ENCODE results near the gene ZNF211.

The ZNF211 gene

GRCh38 chr19:57615346-57615745 is 17.6 kb upstream of the ZNF211 start:
- Histone ChIP-seq H3K9me3 (ENCODE audit: control insufficient read depth, low read length) (peaks cover 6% of the 10 kb centered on the region), H3K9ac (no peak overlapping the region), H3K36me3 (ENCODE audit: control insufficient read depth, insufficient read depth, low read length) (peaks cover 3% of the 10 kb centered on the region), H3K79me2 (peaks cover 39% of the 10 kb centered on the region), H3K27ac (no peak overlapping the region), H3K4me2 (ENCODE audit: low read length) (peak overlapping the region; percentile 86), H3K4me1 (no peaks in the 10 kb centered on the region), H3K27me3 (ENCODE audit: control insufficient read depth, insufficient read depth, low read length) (no peaks in the 10 kb centered on the region), H2AFZ (no peak overlapping the region), H3K4me3 (ENCODE audit: low read depth, low read length) (peak overlapping the region; percentile 89)
- TF ChIP-seq CTCF (IDR thresholded peaks at IDR 0.05), result no peak

GRCh38 chr19:57620673-57621348 is 12.2 kb upstream of the ZNF211 start:
- Histone ChIP-seq H3K9me3 (ENCODE audit: control insufficient read depth, low read length) (peaks cover 14% of the 10 kb centered on the region), H3K36me3 (ENCODE audit: control insufficient read depth, insufficient read depth, low read length) (peaks cover 13% of the 10 kb centered on the region), H3K4me3 (ENCODE audit: low read depth, low read length) (no peak overlapping the region)

GRCh38 chr19:57623091-57623490 is 9.9 kb upstream of the ZNF211 start:
- Histone ChIP-seq H3K79me2 (no peaks in the 10 kb centered on the region), H3K27ac (no peak overlapping the region), H3K4me3 (ENCODE audit: low read depth, low read length) (no peak overlapping the region), H3K4me1 (no peaks in the 10 kb centered on the region), H3K4me2 (ENCODE audit: low read length) (no peak overlapping the region), H3K9ac (no peak overlapping the region), H3K36me3 (ENCODE audit: control insufficient read depth, insufficient read depth, low read length) (peaks cover 13% of the 10 kb centered on the region), H2AFZ (no peak overlapping the region), H3K27me3 (ENCODE audit: control insufficient read depth, insufficient read depth, low read length) (no peaks in the 10 kb centered on the region), H3K9me3 (ENCODE audit: control insufficient read depth, low read length) (peaks cover 14% of the 10 kb centered on the region)
- TF ChIP-seq CTCF (IDR thresholded peaks at IDR 0.05), result no peak

More at GRCh38 chr19:57620673-57621348, 12.2 kb upstream of the ZNF211 start:
- no peak overlapping the region for H3K9ac ChIP-seq
- H3K4me2 ChIP-seq (ENCODE audit: low read length), result no peak overlapping the region
- no peak for TF ChIP-seq CTCF (IDR thresholded peaks at IDR 0.05)
- no peaks in the 10 kb centered on the region for H3K4me1 ChIP-seq
- no peak overlapping the region for H3K27ac ChIP-seq
- no peaks in the 10 kb centered on the region for H3K27me3 ChIP-seq (ENCODE audit: control insufficient read depth, insufficient read depth, low read length)
- peaks cover 16% of the 10 kb centered on the region for H3K79me2 ChIP-seq
- H2AFZ ChIP-seq, result no peak overlapping the region

GRCh38 chr19:57633832-57634131 is 814 bp downstream of the ZNF211 start:
- H3K27ac ChIP-seq, result peak overlapping the region; percentile 83
- peak overlapping the region; percentile 97 for H2AFZ ChIP-seq
- H3K4me1 ChIP-seq, result peaks cover 3% of the 10 kb centered on the region
- TF ChIP-seq CTCF (IDR thresholded peaks at IDR 0.05), result no peak
- peak overlapping the region; percentile 77 for H3K4me2 ChIP-seq (ENCODE audit: low read length)
- H3K4me3 ChIP-seq (ENCODE audit: low read depth, low read length), result peak overlapping the region; percentile 96
- no peaks in the 10 kb centered on the region for H3K36me3 ChIP-seq (ENCODE audit: control insufficient read depth, insufficient read depth, low read length)
- no peaks in the 10 kb centered on the region for H3K27me3 ChIP-seq (ENCODE audit: control insufficient read depth, insufficient read depth, low read length)
- H3K79me2 ChIP-seq, result peaks cover 28% of the 10 kb centered on the region
- H3K9me3 ChIP-seq (ENCODE audit: control insufficient read depth, low read length), result peaks cover 7% of the 10 kb centered on the region
- H3K9ac ChIP-seq, result peak overlapping the region; percentile 78

GRCh38 chr19:57637379-57637778 is 4.4 kb downstream of the ZNF211 start:
- Histone ChIP-seq H3K4me3 (ENCODE audit: low read depth, low read length) (no peak overlapping the region), H3K9me3 (ENCODE audit: control insufficient read depth, low read length) (peaks cover 7% of the 10 kb centered on the region), H3K4me2 (ENCODE audit: low read length) (no peak overlapping the region), H3K4me1 (peaks cover 4% of the 10 kb centered on the region), H3K79me2 (peaks cover 31% of the 10 kb centered on the region), H2AFZ (no peak overlapping the region), H3K27ac (no peak overlapping the region), H3K36me3 (ENCODE audit: control insufficient read depth, insufficient read depth, low read length) (no peaks in the 10 kb centered on the region), H3K27me3 (ENCODE audit: control insufficient read depth, insufficient read depth, low read length) (no peaks in the 10 kb centered on the region), H3K9ac (no peak overlapping the region)
- TF ChIP-seq CTCF (IDR thresholded peaks at IDR 0.05), result no peak

All from parathyroid adenoma (tissue), 2 donors.